Stimulated activated naive B cell treated with anti-CD40 and anti-IgM and Interleukin-4, amounts not matched to agents 10 μg/mL and 1 μg/mL and 100 μg/mL, for 72 hours (primary cell): ENCODE measurements around the gene MT1HL1.
A peak's percentile ranks its signal among the peaks of the same experiment; 100 is the strongest.

Experiments
- ATAC-seq, 2 donors: fragments of 150-1000 bp; cut with Tn5 transposase; replicated peaks; 2 replicates each; pipeline ENCODE4 v1.10.0; 2021; ENCODE audit warnings: moderate library complexity in 1 of 2
- DNase-seq: peaks from one replicate; pipeline ENCODE4 v3.0.0; 2021
- H3K27ac Mint-ChIP-seq: one replicate; pipeline ENCODE4 v1.8.0; 2022; ENCODE audit warnings: mild to moderate bottlenecking, mixed read lengths
- H3K27me3 Mint-ChIP-seq, 2 donors: one replicate each; pipeline ENCODE4 v1.8.0; 2022; ENCODE audit warnings: mixed read lengths in 2 of 2
- H3K36me3 Mint-ChIP-seq, 2 donors: one replicate each; pipeline ENCODE4 v1.8.0; 2022; ENCODE audit warnings: mixed read lengths in 2 of 2, mild to moderate bottlenecking in 1 of 2
- H3K4me1 Mint-ChIP-seq, 2 donors: one replicate each; pipeline ENCODE4 v1.8.0; 2022; ENCODE audit warnings: mixed read lengths in 2 of 2, mild to moderate bottlenecking in 1 of 2
- H3K4me3 Mint-ChIP-seq, 2 donors: one replicate each; pipeline ENCODE4 v1.8.0; 2022; ENCODE audit warnings: mild to moderate bottlenecking in 2 of 2, mixed read lengths in 2 of 2, moderate library complexity in 1 of 2
- H3K9me3 Mint-ChIP-seq, 2 donors: one replicate each; pipeline ENCODE4 v1.8.0; 2022; ENCODE audit warnings: mixed read lengths in 2 of 2, mild to moderate bottlenecking in 1 of 2

Gene MT1HL1

GRCh38 chr1:237033061-237033460, 28.8 kb upstream of the MT1HL1 start:
- Mint-ChIP-seq H3K4me3 (no peak overlapping the region), H3K36me3 (no peaks in the 10 kb centered on the region), H3K27me3 (peaks cover 6 to 15% of the 10 kb centered on the region in 2 donors), H3K27ac (no peak overlapping the region), H3K4me1 (no peaks in the 10 kb centered on the region), H3K9me3 (peaks cover 4 to 6% of the 10 kb centered on the region in 2 donors)
- DNase-seq (no peak), ATAC-seq (no peak)

GRCh38 chr1:237032029-237032428, 27.8 kb upstream of the MT1HL1 start:
- no peak overlapping the region for H3K4me3 Mint-ChIP-seq
- ATAC-seq (peak in 1 of 2 donors; percentile 34), DNase-seq (no peak)
- no peaks in the 10 kb centered on the region for H3K4me1 Mint-ChIP-seq
- peaks cover 6 to 20% of the 10 kb centered on the region in 2 donors for H3K27me3 Mint-ChIP-seq
- no peaks in the 10 kb centered on the region for H3K36me3 Mint-ChIP-seq
- no peak overlapping the region for H3K27ac Mint-ChIP-seq
- peaks cover 4 to 6% of the 10 kb centered on the region in 2 donors for H3K9me3 Mint-ChIP-seq

- no peaks in the 10 kb centered on the region for H3K4me1 Mint-ChIP-seq
- H3K4me3 Mint-ChIP-seq = no peak overlapping the region
- H3K27ac Mint-ChIP-seq = no peak overlapping the region
- H3K9me3 Mint-ChIP-seq = peaks cover 4 to 6% of the 10 kb centered on the region in 2 donors
- DNase-seq = no peak
- H3K36me3 Mint-ChIP-seq = no peaks in the 10 kb centered on the region
- ATAC-seq = no peak
- H3K27me3 Mint-ChIP-seq = peaks cover 6 to 20% of the 10 kb centered on the region in 2 donors
These were observed 27.2 kb upstream of the MT1HL1 start for GRCh38 chr1:237031480-237031879.

- H3K36me3 Mint-ChIP-seq = peaks cover 0 to 5% of the 10 kb centered on the region in 2 donors
- DNase-seq = no peak
- H3K4me3 Mint-ChIP-seq = no peak overlapping the region
These were observed 25.8 kb upstream of the MT1HL1 start for GRCh38 chr1:237029850-237030535.

DNA sequence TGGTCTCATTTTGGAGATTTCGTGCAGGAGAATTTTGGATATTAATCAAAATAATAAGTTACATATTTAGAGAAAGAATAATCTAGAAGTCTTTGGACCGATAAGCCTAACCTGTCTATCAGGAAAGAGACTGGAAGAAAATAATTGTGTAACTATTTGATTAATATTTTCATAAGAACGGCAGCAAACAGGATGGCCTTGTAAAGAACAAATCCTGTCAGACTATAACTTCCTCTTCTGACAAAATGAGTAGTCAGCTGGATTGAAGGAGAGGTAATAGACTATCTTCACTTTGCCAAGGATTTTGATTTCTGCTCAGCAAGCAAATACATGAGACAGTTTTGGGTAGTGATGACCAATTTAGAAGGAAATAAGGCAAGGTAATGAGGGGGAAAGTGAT, 25.0 kb upstream of the MT1HL1 start:
- H3K4me1 Mint-ChIP-seq = no peaks in the 10 kb centered on the region
- peaks cover 0 to 5% of the 10 kb centered on the region in 2 donors for H3K36me3 Mint-ChIP-seq
- ATAC-seq (no peak), DNase-seq (no peak)
- H3K27ac Mint-ChIP-seq = no peak overlapping the region
- peaks cover 9% of the 10 kb centered on the region in 2 donors for H3K9me3 Mint-ChIP-seq
- peaks cover 6 to 20% of the 10 kb centered on the region in 2 donors for H3K27me3 Mint-ChIP-seq
- H3K4me3 Mint-ChIP-seq = no peak overlapping the region

More at GRCh38 chr1:237029850-237030535, 25.8 kb upstream of the MT1HL1 start:
- Mint-ChIP-seq H3K27ac (no peak overlapping the region), H3K9me3 (peaks cover 9% of the 10 kb centered on the region in 2 donors), H3K27me3 (peaks cover 6 to 20% of the 10 kb centered on the region in 2 donors), H3K4me1 (no peaks in the 10 kb centered on the region)
- ATAC-seq = no peak

GRCh38 chr1:237025358-237026074, 21.3 kb upstream of the MT1HL1 start:
- no peak for ATAC-seq
- H3K4me1 Mint-ChIP-seq = no peaks in the 10 kb centered on the region
- peaks cover 7 to 9% of the 10 kb centered on the region in 2 donors for H3K9me3 Mint-ChIP-seq
- H3K36me3 Mint-ChIP-seq = peaks cover 0 to 5% of the 10 kb centered on the region in 2 donors
- peaks cover 6 to 20% of the 10 kb centered on the region in 2 donors for H3K27me3 Mint-ChIP-seq
- DNase-seq = no peak
- no peak overlapping the region for H3K4me3 Mint-ChIP-seq
- no peak overlapping the region for H3K27ac Mint-ChIP-seq

DNA sequence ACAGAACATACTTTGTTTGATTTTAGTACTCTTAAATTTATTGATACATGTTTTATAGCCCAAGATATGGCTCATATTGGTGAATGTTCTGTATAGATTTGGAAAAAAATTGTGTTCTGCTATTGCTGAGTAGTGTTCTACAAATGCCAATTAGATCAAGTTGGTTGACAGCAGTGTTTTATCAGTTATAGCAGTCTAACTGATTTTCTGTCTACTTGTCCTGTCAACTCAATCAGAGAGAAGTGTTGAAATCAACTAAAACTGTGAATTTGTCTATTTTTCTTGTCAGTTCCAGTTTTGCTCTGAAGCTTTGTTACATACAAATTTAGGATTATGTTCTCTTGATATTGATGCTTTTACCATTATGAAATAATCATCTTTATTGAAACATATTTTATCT, 14.7 kb upstream of the MT1HL1 start:
- Mint-ChIP-seq H3K4me3 (no peak overlapping the region), H3K27ac (no peak overlapping the region), H3K9me3 (no peaks in the 10 kb centered on the region), H3K4me1 (no peaks in the 10 kb centered on the region), H3K27me3 (no peaks in the 10 kb centered on the region), H3K36me3 (no peaks in the 10 kb centered on the region)
- ATAC-seq (no peak), DNase-seq (no peak)

DNA sequence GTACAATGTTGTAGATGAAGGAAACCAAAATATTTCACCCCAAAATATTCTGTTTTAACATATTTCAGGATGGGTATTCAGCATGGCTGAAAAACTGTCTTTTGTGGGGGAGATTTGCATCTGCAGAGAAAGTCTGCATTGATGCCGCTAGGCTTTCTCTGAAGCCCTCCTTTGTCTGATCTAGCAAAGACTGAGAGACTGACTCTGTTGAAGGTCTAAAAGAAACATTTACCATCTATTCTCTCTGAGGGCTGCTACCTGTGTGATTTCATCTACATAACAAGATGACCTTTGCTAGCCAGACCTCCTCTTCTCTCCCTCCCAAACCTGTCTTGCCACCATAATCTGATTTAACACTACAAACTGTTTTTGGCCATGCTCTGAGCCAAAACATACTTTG, 12.4 kb upstream of the MT1HL1 start:
- Mint-ChIP-seq H3K36me3 (no peaks in the 10 kb centered on the region), H3K4me1 (no peaks in the 10 kb centered on the region), H3K27me3 (no peaks in the 10 kb centered on the region), H3K4me3 (no peak overlapping the region), H3K27ac (no peak overlapping the region), H3K9me3 (no peaks in the 10 kb centered on the region)
- DNase-seq (no peak), ATAC-seq (no peak)

- no peaks in the 10 kb centered on the region for H3K27me3 Mint-ChIP-seq
- H3K9me3 Mint-ChIP-seq = no peaks in the 10 kb centered on the region
- H3K4me3 Mint-ChIP-seq = no peak overlapping the region
- ATAC-seq = no peak
- no peak for DNase-seq
- no peaks in the 10 kb centered on the region for H3K4me1 Mint-ChIP-seq
- H3K27ac Mint-ChIP-seq = no peak overlapping the region
- H3K36me3 Mint-ChIP-seq = no peaks in the 10 kb centered on the region
These were observed 9.4 kb upstream of the MT1HL1 start for GRCh38 chr1:237013608-237014007.

DNA sequence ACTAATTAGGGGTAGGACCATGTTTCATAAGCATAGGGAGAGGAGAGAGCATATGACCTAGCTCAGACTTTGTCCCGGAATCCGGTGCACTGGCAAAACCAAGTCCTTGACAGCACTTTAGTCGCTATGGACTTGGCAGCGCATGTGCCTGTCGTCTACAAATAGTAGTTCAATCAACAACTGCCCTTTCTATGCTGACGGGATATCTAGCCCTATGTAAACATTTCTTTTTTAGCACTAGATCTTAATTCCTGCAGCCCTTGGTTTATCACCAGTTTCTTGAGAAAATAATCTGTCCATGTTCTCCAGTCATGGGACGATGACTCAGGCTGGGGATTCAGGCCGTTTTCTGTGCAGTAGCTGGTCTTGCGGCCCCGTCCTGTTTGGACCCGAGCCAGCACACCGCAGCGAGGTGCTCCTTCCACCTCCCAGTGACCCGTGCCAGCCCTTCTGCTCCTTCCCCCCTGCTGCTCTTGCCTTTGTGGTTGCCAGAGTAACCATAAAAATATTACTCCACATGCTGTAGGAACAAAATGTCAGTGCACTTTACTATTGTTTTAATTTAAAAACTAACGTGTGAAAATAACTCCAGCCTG, 8.6 kb upstream of the MT1HL1 start:
- no peaks in the 10 kb centered on the region for H3K27me3 Mint-ChIP-seq
- H3K36me3 Mint-ChIP-seq = no peaks in the 10 kb centered on the region
- no peaks in the 10 kb centered on the region for H3K4me1 Mint-ChIP-seq
- no peaks in the 10 kb centered on the region for H3K9me3 Mint-ChIP-seq
- no peak overlapping the region for H3K4me3 Mint-ChIP-seq
- H3K27ac Mint-ChIP-seq = no peak overlapping the region
- ATAC-seq = no peak
- DNase-seq = no peak

GRCh38 chr1:237012361-237012760, 8.1 kb upstream of the MT1HL1 start:
- Mint-ChIP-seq H3K36me3 (no peaks in the 10 kb centered on the region), H3K9me3 (no peaks in the 10 kb centered on the region), H3K27me3 (no peaks in the 10 kb centered on the region), H3K4me1 (no peaks in the 10 kb centered on the region), H3K27ac (no peak overlapping the region), H3K4me3 (no peak overlapping the region)
- ATAC-seq = no peak
- no peak for DNase-seq

- DNase-seq = no peak
- H3K27me3 Mint-ChIP-seq = no peaks in the 10 kb centered on the region
These were observed 7.2 kb upstream of the MT1HL1 start for GRCh38 chr1:237011432-237011831.

GRCh38 chr1:237009611-237010010, 5.4 kb upstream of the MT1HL1 start:
- no peaks in the 10 kb centered on the region for H3K4me1 Mint-ChIP-seq
- no peaks in the 10 kb centered on the region for H3K36me3 Mint-ChIP-seq
- H3K4me3 Mint-ChIP-seq = no peak overlapping the region
- ATAC-seq = no peak
- no peak for DNase-seq
- no peaks in the 10 kb centered on the region for H3K9me3 Mint-ChIP-seq
- H3K27ac Mint-ChIP-seq = no peak overlapping the region
- H3K27me3 Mint-ChIP-seq = no peaks in the 10 kb centered on the region

More at GRCh38 chr1:237011432-237011831, 7.2 kb upstream of the MT1HL1 start:
- H3K27ac Mint-ChIP-seq = peak overlapping the region; percentile 21
- no peak for ATAC-seq
- H3K36me3 Mint-ChIP-seq = no peaks in the 10 kb centered on the region
- H3K4me1 Mint-ChIP-seq = no peaks in the 10 kb centered on the region
- H3K9me3 Mint-ChIP-seq = no peaks in the 10 kb centered on the region
- H3K4me3 Mint-ChIP-seq = no peak overlapping the region

DNA sequence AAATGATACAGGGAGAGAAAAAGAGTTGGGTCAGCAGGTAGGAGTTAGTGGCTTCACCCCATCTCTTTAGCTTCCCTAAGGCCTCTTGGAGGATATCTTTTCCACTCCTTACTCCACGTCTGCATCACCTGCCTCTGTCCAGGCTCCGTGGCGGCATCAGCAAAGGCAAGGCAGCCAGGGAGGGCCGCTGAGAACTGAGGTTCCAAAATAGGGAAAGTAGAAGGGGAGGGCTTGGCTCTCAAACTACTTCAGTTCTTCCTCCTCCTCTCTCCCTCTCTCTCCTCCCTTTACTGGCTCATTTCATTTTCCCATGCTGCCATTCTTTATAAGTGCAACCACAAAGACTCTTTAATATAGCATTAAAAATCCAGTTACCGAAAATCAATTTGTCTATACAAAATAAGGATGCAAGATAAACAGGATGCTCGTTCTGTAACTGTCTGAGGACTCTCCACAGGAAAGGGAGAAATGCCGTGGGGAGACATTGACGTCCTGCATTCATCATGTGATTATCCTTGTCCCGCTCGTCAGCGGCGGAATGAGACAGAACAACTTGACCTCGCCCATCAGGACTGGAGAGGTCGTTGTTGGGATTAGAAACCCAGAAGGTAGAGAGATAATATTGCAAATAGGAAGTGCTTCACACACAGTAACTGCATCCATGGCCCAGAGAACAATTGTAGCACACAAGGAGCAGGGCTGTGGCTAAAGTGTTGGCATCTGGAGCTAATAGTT, 3.1 kb upstream of the MT1HL1 start:
- DNase-seq (no peak), ATAC-seq (no peak)
- H3K4me1 Mint-ChIP-seq = no peaks in the 10 kb centered on the region
- no peak overlapping the region for H3K4me3 Mint-ChIP-seq
- no peak overlapping the region for H3K27ac Mint-ChIP-seq
- no peaks in the 10 kb centered on the region for H3K36me3 Mint-ChIP-seq
- H3K27me3 Mint-ChIP-seq = peaks cover 0 to under 1% of the 10 kb centered on the region in 2 donors
- H3K9me3 Mint-ChIP-seq = no peaks in the 10 kb centered on the region
